Amniotic epithelial cell (primary cell): ENCODE measurements around the gene CTNNA2.

ENCODE experiments used
- DNase-seq: peaks from one replicate; pipeline ENCODE4 v3.0.0-alpha.2; 2010; ENCODE audit warnings: low read depth

The CTNNA2 gene

DNA sequence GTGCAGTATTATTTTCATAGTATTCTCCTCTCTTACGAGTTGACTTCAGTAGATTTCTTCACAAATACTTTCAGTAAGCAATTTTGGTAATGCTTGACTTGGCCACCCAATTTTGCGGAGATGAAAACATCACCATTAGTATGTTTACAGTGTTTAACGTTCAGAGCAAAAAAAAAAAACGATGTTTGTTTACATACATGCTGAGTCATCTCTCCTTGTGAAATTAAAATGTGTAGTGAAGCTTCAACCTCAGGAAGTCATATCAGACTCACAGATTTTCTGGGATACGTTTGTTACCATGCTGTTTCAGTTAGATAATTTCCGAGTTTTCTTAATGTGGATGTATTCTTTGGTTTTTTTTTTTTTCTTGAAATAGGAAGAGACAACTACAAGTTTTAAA lies 100.1 kb downstream of the CTNNA2 start:
- DNase-seq = no peak

DNA sequence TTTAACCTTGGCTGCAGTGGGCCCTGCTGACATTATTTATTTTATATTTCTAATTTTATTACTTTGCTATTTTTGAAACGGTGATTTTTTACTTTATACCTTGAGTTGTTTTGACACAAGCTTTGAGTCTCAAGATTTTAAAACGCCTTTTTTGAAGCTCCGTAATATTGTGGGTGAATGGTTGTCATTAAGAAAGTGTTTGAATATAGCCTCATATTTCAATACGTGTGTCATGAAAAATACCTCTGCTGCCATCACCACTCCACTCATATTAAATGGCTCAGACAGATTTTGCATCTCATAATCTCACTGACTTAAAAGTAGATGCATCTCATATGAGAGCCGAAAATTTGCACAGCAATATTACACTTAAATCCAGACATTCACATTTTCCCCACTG lies 106.6 kb downstream of the CTNNA2 start:
- no peak for DNase-seq

DNA sequence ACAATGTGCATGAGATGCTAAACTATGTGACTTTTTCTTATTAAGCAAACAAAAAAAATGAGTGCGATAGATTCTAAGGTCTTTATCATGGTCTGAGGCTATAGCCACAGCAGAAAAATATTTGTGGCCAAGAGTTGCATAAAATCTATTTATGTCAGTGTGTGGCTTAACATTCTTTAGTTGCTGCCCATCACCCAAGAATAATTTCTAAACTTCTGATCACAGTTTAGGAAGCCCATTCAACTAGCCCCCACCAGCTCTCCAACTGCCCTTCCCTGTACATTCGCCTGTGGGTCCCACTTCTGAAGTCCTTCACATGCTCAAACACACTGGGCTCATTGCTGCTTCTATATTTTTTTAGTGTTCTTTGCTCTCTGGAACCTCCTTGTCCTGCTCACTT lies 107.1 kb downstream of the CTNNA2 start:
- DNase-seq = no peak

DNA sequence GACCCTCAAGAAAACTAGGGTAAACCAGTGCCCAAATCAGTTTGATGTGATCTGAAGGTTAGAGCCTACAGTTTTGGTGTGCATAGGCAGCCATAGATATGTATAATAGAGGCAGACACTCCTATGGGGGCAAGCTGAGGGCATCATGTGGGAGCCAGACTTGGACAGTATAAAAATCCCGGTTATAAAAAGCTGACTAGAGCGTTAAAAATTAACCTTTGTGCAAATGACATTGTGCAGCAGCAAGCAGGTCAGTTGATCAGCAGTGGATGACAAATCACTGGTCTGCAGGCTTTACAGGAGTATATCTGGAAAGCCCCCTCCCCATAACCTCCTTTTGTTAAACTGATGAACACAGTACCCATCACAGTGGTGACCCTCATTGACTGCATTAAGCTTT lies 107.8 kb downstream of the CTNNA2 start:
- DNase-seq = no peak

DNA sequence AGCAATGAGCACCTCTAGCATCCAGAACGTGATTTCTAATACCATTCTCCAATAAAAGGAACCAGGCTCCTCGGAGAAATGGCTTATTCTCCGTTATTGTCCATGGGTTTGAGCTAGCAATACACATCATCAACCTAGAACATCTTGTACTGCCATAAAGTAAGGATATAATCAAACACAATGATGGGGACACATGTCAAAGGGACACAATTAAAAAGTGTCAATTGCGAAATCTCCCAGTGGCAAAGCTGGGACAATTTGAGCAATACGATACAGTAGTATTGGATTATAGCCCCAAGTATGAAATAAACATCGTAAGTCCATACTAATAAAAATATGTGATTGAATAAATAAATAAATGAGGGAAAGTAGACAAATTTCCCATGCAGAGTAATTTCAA lies 108.4 kb downstream of the CTNNA2 start:
- no peak for DNase-seq

DNA sequence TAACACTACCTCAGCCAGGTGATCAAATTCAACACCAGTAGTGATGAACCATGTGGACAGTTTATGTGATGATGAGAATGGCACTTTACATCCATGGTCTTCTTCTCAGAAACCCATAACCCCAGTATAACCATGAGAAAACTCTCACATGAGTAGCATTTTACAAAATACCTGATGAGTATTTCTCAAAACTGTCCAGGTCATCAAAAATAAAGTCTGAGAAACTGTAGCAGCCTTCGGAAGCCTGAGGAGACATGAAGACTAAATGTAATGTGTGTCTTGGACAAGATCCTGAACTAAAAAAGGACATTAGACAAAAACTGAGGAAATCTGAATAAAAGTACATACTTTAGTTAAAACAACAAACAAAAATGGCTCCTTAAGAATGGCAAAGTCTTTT lies 108.9 kb downstream of the CTNNA2 start:
- DNase-seq = no peak

DNA sequence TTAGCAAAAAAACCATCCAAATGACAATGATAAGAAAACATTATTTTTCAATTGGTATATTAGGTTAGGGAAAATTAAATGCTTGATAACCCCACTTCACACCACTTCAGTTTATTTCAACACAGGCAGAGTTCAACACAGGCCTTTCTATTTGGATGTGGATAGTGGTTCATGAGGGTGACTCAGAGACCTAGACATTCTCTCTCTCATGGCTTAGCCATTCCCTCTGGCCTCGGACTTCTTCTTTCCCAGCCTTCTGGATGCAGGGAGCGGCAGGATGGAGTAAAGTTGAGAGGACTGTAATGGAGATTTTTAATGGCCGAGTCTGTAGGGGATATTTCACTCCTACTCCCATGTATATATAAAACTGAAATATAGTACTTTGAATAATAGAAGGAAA lies 109.7 kb downstream of the CTNNA2 start:
- no peak for DNase-seq

DNA sequence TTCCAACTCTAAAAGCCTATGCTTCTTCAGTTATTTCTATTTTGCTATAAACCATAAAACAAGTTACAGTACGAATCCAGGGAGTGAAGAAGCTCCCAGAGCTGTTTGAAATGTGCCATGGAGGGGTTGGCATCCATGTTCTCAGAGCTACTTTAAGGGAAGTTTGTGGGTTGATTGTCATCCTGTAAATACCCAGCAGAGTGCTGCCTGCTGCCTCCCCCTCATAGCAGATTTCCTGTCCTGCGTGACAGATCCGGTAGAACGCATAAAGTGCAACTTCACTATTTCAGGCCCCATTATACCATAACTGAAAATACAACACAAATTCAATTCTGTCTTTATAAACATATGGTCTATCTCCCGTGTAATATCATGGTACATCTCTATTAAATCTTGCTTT lies 114.4 kb downstream of the CTNNA2 start:
- no peak for DNase-seq

DNA sequence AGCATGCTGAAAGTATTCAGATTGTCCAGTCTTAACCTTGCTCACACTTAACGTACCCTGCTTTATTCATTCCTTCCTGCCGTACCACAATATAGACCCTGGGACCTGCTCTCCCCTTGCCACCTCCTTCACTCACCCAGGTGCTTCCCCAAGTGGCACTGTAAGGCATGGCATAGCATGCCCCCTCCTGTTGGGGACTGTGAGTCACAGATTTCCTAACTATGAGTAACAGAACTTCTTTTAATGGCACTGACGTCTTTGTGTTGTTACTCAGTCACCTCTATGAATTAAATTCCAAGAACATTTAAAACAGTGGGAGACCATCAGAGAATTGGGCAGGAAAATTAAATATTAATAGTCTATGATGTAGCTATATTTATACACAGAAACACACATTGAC lies 117.2 kb downstream of the CTNNA2 start:
- no peak for DNase-seq

DNA sequence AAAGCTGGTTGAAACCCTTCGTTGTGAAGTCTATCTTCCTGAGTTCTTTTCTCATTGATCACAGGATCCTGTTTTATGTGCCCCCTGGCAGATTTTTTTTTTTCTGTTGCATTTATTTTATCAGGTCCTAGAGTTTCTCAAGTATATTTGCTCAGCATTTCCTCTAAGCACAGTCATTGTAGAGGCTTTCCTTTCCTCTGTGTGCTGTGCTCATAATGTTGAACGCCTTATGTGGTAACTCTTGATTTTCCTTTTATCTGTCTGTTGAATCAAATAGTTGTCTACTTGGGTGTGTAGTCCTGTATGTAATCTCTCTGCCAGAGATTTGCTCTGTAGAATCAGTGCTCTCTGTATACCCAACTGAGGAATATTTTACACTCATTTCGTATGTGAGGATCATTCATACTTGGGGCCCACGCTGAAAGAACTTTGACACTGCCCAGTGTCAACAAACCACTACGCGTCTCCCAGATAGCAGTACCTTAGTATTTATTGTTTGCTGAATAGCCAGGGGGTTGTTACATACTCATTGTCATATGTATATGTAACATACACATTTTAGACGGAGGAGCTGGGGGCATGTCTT lies 118.2 kb downstream of the CTNNA2 start:
- DNase-seq = no peak

DNA sequence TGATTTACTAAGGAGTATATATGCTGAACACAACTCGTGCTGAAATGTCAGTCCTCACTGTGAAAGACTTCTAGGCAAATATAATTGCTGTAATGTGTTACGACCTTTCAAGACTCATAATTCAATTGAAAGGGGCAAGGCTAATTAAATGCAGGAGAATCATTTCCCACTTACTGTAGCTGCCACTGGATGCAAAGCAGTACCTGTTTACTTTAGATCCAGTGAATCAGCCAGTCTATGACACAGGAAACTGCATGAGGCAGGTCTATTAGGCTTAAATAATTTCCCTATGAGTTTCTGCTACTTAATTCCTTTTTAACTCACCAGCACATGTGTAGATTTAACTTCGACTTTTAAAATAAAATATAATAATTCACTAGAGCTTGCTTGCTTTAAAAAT lies 125.6 kb downstream of the CTNNA2 start:
- no peak for DNase-seq

DNA sequence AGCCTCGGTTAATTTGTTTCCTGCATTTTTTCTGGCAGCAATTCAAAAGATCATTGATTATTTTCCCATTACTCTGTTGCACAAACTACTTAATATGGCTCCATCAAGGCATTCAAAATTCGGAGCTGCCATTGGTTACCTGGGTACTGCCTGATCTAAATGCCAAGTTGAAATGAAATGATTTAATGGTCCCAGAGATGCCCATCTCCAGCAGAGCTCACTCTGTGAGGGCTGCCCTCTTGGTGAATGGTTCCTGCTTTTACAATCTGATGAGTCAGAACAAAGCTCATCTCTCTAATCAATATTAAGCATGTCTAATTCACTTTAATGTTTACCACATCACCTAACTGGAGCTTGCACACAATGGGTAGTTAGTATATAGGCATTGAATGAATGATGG lies 126.1 kb downstream of the CTNNA2 start:
- DNase-seq = no peak

DNA sequence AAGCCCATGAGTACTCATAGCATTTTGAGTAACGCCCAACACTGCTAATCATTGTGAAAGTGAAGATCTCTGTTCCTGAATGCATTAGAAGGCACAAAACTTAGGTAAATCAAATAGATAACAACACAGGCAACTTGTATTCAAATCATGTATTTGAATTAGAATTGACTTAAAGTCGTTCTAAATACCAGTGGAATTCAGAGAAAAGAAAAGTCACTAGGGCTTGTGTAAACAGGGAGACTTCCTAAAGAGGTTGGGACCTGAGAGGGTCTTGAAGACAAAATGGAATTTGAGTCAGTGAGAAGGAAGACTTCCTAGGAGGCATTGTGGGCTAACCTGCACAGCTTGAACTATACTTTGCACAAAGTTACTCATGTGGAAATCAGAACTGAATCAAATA lies 127.2 kb downstream of the CTNNA2 start:
- no peak for DNase-seq

DNA sequence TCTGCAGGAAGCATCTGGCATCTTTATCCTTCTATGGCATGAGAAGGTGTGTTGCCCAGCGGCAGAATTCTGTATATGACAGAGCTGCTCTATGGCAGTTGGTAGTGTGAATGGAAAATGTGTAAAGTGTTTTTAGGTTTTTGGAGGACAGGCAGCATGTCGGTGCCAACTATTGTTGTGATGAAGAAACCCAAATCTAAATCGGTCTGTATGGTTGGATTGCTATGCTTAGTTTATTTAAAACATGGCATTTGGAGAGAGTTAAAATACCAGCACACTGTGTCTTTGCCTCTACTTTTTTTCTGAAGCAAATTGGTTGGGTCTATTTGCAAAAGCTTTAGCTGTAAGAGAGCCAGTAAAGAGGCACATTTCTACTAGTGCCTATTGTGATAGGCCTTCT lies 136.7 kb downstream of the CTNNA2 start:
- DNase-seq = no peak

DNA sequence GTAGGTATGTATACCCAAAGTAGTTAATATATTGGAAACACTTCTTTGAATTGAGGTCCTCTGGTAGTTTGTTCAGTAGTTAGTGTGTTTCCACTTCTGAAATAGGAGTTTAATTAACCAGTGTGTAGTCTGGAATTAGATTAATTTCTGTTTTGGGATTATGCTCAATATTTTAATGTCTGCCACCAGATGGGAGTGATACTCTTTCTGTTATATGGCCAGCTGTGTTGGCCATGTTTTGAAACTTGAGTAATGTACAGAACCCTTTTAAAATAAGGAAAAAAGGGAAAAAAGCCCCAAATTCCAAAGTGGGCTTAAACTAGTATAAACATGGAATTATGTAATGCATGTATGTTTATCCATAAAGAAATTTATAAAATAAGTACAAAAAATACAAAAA lies 147.7 kb downstream of the CTNNA2 start:
- no peak for DNase-seq

DNA sequence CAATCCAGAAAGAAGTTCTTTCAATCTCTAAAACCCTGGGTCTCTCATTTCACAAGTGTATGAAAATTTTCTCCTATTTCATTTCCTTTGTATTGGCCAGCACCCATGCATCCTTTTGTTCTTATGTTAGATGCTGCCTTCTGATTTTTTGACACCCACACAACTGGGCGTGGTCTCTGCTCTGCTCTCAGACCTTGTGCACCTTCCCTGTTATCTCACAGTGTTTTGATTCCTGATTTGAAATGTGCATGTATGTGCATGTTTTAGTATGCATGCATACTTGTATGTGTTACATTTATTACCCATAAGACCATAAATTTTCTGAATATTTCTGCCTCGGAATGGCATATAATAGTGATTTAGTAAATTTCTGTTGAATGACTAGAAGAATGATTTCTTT lies 152.2 kb downstream of the CTNNA2 start:
- no peak for DNase-seq

DNA sequence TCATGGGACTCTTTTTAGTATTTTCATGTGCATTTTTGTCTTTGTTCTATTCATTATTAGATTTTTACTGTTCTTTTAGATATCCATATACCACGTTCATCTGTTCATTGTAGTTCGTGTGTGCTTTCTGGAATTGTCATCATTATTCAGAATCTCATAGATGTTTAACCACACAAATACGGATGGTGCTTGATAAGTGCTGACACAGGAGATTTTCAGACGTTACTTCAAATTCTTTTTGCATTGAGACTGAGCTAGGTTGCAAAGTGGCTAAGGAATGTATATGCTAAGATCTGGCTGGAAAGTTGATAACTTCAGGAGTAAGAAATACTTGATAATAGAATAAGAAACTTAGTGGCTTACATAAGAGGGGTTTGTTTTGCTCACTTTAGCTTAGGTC lies 153.6 kb downstream of the CTNNA2 start:
- DNase-seq = no peak

DNA sequence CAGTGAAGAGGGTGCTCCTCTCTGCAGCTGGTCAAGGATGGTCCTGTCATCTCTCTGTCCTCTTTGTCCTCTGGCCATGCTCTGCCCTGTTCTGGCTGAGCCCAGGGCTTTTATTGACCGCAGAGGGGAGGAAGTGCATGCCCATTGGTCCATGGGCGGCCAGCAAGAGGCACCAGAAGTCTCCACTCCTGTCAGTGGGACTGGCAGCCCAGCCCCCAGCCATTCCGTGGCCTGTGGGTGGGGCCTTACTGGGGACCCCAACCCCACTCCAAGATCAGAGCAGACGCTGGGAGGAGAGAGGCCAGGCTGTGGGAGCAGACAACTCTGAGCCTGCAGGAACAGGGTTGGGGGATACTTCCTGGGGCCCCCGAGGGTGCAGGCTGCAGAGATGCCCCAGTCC lies 156.9 kb downstream of the CTNNA2 start:
- no peak for DNase-seq

DNA sequence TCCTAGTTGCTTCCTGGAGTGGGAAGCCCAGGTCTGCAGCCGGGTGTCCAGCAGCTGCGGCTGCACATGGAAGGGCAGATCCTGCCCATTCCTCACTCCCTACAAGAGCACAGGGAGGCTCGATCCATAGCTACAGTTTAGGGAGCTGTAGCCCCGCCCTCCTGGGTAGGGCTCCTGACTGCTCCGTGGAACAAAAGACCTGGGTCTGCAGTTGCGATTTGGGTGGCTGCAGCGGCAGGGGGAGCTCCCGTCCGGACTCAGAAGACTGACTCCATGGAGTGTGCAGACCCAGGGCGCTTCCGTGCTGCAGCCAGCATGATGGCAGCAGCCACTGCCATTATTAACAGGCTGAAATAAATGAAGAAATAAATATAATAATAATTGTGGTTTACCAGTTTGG lies 157.3 kb downstream of the CTNNA2 start:
- no peak for DNase-seq

DNA sequence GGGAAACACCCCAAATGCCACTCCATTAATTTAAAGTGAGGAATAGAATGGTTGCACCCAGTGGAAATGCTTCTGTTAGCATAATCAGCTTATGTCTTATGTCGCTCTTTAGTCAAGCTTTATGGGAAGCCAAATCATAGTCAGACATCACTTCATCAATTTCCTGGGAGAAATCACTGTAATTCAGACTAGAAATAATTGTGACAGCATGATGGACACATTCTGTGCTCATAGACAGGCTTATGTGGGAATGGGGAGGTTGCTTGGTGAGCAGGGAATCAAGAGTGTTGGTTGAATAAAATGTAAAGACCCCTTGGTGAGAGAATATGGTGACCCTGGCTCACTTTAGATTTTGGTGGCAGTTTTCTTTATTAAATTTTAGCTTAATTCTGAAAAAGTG lies 174.0 kb downstream of the CTNNA2 start:
- DNase-seq = no peak

DNA sequence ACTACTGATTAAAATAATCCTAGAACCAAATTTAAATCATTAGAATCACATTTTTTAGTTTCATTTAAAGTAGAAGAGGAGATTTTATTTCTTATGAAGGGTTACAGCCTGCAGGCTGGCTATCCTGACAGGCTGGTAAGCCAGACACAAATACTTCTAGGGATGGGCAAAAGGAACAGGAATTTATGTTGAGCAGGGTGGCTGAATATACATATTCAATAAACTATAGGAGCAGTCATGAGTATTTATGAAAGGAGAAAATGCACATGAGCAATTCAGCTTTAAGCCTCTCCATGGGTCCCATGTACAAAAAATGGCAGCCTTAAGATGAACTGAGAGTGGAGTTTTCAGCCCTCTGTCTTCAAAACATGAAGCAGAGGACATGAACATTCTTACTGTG lies 182.4 kb downstream of the CTNNA2 start:
- no peak for DNase-seq

DNA sequence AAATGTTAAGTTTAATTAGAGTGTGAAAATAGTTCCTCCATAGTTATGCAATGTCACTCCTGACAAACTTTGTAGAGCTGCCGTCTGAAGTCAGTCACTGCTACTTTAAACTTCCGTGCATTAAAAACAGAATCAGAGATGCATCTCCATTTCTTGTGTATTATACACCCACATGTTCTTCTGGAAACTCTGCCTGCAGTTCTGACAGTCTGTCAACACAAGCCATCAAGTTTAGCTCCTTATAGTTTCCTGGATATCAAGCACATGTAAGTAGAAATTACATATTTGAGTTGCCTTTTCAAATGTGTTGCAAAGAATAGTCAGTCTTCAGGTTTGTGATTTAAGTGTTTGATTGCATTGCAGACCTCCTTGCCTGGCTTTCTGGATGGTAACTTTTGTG lies 184.3 kb downstream of the CTNNA2 start:
- no peak for DNase-seq

DNA sequence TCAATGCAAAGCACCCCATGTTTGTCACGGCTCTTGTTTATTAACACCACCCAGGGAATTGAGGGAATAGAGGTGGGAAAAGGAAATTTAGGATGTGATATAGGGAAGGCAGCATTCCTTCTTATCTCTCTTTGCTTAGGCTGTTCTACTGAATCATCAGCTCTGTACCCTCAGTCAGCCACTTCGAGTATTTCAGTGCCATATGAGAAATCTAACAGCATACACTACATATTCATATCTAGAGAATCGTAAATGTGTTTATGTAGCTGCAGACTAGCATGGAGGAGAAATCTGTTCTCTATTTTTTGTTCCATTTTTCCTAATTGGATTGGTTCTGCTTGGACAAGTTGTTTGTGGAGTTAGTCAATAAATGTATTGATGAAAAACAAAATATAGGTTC lies 187.8 kb downstream of the CTNNA2 start:
- no peak for DNase-seq

DNA sequence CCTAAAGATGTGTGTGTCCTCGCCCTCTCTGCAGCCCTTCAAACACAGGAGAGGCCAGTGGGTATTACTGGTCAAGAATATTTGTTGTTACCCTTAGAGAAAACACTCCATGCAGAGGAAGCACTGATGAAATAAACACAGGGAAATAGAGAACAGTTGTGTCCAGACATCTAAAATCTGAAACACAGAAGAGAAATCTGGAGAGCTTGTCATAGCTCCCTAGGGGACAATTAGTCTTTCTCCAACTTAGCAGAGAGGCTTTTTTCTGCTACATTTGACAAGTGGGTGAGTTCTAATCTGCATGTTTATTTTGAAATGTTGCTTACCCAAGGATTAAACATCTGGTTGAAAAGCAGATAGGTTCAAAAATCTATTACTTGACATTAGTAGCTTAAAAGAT lies 190.1 kb downstream of the CTNNA2 start:
- DNase-seq = no peak

DNA sequence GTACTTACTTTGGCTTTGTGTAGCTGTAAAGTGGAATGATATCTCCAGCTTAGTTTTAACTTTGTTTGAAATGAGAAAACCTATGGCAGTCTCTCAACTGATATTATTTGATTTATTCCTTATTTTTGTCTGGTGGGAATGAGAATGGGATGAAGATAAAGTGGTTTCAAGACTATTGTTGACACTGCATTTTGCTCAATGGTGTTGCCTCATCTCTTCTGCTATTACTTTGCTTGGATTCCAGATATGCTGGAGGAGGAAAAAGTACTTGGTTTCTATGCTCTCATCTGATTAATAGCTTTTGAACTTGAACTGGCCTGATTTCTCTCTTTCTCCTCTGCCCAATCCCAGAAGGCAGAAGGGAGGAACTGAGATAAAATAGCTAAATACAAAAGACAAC lies 198.2 kb downstream of the CTNNA2 start:
- peak; percentile 61 for DNase-seq
